HepG2 (cell line): ENCODE measurements around the gene KCNQ1OT1. TPM values are rescaled to one million over a fixed set of nuclear protein-coding genes. Genes with fewer than 3 reads are reported as not detected.

Experiments used
- MEF2D ChIP-seq: sonication (generic); formaldehyde crosslinking; IDR thresholded peaks from 2 replicates; pipeline ENCODE4 v1.5.1; 2020; ENCODE audit warnings: mild to moderate bottlenecking, missing genetic modification reagents
- MZF1 ChIP-seq: sonication (generic); formaldehyde crosslinking; IDR thresholded peaks from 2 replicates; pipeline ENCODE4 v1.8.1; 2023; ENCODE audit warnings: mild to moderate bottlenecking, missing genetic modification reagents, borderline replicate concordance
- SP5 ChIP-seq: IDR thresholded peaks from 2 replicates; pipeline ENCODE4 v1.6.1; 2016; ENCODE audit warnings: low read depth, borderline replicate concordance
- THYN1 ChIP-seq: sonication (generic); formaldehyde crosslinking; IDR thresholded peaks from 2 replicates; pipeline ENCODE4 v1.8.1; 2023; ENCODE audit warnings: low read depth, mild to moderate bottlenecking, moderate library complexity, missing genetic modification reagents, borderline replicate concordance
- ZFP36 ChIP-seq: fragments of 150-350 bp; IDR thresholded peaks from 2 replicates; pipeline ENCODE4 v1.6.1; 2018; ENCODE audit warnings: borderline replicate concordance, low read length, low read depth; ENCODE audit not compliant: partially characterized antibody
- ZNF274 ChIP-seq: sonication (generic); formaldehyde crosslinking; IDR thresholded peaks from 2 replicates; pipeline ENCODE4 v1.5.1; 2020; ENCODE audit warnings: mild to moderate bottlenecking, missing genetic modification reagents
- ZNF326 ChIP-seq: sonication (generic); formaldehyde crosslinking; IDR thresholded peaks from 2 replicates; pipeline ENCODE4 v1.4.0; 2020; ENCODE audit warnings: missing genetic modification reagents, borderline replicate concordance
- ZNF446 ChIP-seq: sonication (generic); formaldehyde crosslinking; IDR thresholded peaks from 2 replicates; pipeline ENCODE4 v1.5.0; 2020; ENCODE audit warnings: mild to moderate bottlenecking, missing genetic modification reagents
- ZNF652 ChIP-seq: IDR thresholded peaks from 2 replicates; pipeline ENCODE4 v1.6.1; 2016; ENCODE audit warnings: low read depth, borderline replicate concordance
- polyA plus RNA-seq, 8 experiments: library from polyadenylated mRNA; depleted of rRNA in 3 of 8; stranded (reverse) in 7 of 8; unstranded in 1 of 8; fragments of >200 nt; fragmentation: Illumina TruSeq in 4 of 8; extraction: Trizol in 4 of 8; gene quantifications; 2 replicates each; pipeline versions ENCODE4 v1.2.1 to v1.2.3, GENCODE V29; 2011 to 2016; ENCODE audit warnings: low read depth in 4 of 8, missing spikeins in 1 of 8, mixed read lengths in 1 of 8; ENCODE audit not compliant: insufficient read depth in 1 of 8
- total RNA-seq, 5 experiments: library from RNA; depleted of rRNA; stranded (reverse); fragments of >200 nt; fragmentation: Illumina TruSeq; extraction: Trizol; gene quantifications; 2 replicates each; pipeline ENCODE4 v1.2.3, GENCODE V29; 2016; ENCODE audit warnings: low read depth in 1 of 5
- TF ChIP-seq, protein P1 (sequence below): sonication (generic); formaldehyde crosslinking; IDR thresholded peaks from 2 replicates; pipeline ENCODE4 v1.8.1; 2023; ENCODE audit warnings: mild to moderate bottlenecking, missing genetic modification reagents, borderline replicate concordance
- TF ChIP-seq, protein P2 (sequence below): sonication (generic); formaldehyde crosslinking; IDR thresholded peaks from 2 replicates; pipeline ENCODE4 v1.4.0; 2020; ENCODE audit warnings: mild to moderate bottlenecking, low read depth, missing genetic modification reagents
- TF ChIP-seq, protein P3 (sequence below): sonication (generic); formaldehyde crosslinking; IDR thresholded peaks from 2 replicates; pipeline ENCODE4 v1.4.0; 2020; ENCODE audit warnings: missing genetic modification reagents
- TF ChIP-seq, protein P4 (sequence below): sonication (generic); formaldehyde crosslinking; IDR thresholded peaks from 2 replicates; pipeline ENCODE4 v1.8.0; 2022; ENCODE audit warnings: missing genetic modification reagents, low read depth, mild to moderate bottlenecking, borderline replicate concordance
- TF ChIP-seq, protein P5 (sequence below): sonication (generic); formaldehyde crosslinking; IDR thresholded peaks from 2 replicates; pipeline ENCODE4 v1.5.1; 2020; ENCODE audit warnings: mild to moderate bottlenecking, moderate library complexity, missing genetic modification reagents
- TF ChIP-seq, protein P6 (sequence below): sonication (generic); formaldehyde crosslinking; IDR thresholded peaks from 2 replicates; pipeline ENCODE4 v1.5.0; 2020; ENCODE audit warnings: missing genetic modification reagents
- TF ChIP-seq, protein P7 (sequence below): sonication (generic); formaldehyde crosslinking; IDR thresholded peaks from 2 replicates; pipeline ENCODE4 v1.4.0; 2020; ENCODE audit warnings: missing genetic modification reagents, borderline replicate concordance

KCNQ1OT1 gene
- total and polyA plus RNA-seq, 2 of the 13 experiments (the other 11 are each of a cell fraction or from before 2014, with no cell fraction given) = 1.3 to 18.9 TPM

DNA sequence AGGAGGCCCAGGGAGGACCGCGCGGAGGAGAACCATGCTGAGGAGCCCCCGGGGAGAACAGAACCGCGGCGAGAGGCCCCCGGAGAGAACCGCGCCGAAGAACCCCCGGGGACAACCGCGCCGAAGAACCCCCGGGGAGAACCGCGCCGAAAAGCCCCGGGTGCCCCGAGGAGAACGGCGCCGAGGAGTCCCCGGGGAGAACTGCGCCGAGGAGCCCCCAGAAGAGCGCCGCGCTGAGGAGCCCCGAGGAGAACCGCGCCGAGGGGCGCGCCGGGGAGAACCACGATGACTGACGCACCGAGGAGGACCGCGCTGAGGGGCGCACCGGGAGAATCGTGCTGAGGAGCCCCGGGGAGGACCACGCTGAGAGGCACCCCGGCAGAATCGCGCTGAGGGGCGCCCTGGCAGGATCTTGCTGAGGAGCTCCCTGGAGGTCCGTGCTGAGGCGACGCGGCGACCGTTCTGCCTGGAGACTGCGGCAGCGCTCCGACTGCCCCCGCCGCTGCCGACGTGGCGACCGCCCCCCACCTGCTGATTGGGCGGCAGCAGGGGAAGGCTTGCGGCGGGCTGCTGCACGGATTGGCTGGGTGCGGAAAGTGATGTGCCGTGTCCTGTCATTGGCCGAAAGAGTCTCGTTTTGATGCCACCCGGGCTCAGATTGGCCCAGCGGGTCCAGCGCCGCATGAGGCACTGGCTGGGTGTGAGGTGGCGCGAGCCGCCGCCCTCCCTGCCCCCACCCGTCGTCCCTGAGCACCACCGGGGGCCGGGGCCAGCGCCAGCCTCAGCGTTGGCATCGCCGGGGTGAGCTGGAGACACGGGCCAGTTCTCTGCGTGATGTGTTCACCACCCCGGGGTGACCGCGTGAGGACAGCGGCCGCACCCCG, at the start of gene KCNQ1OT1 (continued):
- TF ChIP-seq, protein P1, sequence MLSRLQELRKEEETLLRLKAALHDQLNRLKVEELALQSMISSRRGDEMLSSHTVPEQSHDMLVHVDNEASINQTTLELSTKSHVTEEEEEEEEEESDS (CRISPR knock-in tag) = peak; percentile 81; the same call in 1 of the 2 replicates
- TF ChIP-seq, protein P2, sequence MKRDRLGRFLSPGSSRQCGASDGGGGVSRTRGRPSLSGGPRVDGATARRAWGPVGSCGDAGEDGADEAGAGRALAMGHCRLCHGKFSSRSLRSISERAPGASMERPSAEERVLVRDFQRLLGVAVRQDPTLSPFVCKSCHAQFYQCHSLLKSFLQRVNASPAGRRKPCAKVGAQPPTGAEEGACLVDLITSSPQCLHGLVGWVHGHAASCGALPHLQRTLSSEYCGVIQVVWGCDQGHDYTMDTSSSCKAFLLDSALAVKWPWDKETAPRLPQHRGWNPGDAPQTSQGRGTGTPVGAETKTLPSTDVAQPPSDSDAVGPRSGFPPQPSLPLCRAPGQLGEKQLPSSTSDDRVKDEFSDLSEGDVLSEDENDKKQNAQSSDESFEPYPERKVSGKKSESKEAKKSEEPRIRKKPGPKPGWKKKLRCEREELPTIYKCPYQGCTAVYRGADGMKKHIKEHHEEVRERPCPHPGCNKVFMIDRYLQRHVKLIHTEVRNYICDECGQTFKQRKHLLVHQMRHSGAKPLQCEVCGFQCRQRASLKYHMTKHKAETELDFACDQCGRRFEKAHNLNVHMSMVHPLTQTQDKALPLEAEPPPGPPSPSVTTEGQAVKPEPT (CRISPR knock-in tag) = no peak
- TF ChIP-seq, protein P3, sequence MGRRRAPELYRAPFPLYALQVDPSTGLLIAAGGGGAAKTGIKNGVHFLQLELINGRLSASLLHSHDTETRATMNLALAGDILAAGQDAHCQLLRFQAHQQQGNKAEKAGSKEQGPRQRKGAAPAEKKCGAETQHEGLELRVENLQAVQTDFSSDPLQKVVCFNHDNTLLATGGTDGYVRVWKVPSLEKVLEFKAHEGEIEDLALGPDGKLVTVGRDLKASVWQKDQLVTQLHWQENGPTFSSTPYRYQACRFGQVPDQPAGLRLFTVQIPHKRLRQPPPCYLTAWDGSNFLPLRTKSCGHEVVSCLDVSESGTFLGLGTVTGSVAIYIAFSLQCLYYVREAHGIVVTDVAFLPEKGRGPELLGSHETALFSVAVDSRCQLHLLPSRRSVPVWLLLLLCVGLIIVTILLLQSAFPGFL (CRISPR knock-in tag) = 0 out of 2 replicates have a peak, but pooled peaks have one; percentile 56
- TF ChIP-seq, protein P4, sequence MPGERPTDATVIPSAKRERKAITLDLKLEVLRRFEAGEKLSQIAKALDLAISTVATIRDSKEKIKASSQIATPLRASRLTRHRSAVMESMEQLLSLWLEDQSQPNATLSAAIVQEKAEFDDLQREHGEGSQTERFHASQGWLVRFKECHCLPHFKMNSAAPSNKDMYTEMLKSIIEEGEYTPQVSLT (CRISPR knock-in tag) = peak; percentile 52; the same call in 1 of the 2 replicates
- TF ChIP-seq MZF1 (CRISPR knock-in tag) (0 out of 2 replicates have a peak, but pooled peaks have one; percentile 78), ZNF274 (0 out of 2 replicates have a peak, but pooled peaks have one; percentile 65), THYN1 (CRISPR knock-in tag) (peak; percentile 90; the same call in 1 of the 2 replicates), ZFP36 (no peak), ZNF652 (peak; percentile 27; the same call in 1 of the 2 replicates), SP5 (CRISPR knock-in tag) (peak; percentile 34; the same call in 1 of the 2 replicates), MEF2D (CRISPR knock-in tag) (peak; percentile 77), ZNF326 (CRISPR knock-in tag) (no peak), ZNF446 (CRISPR knock-in tag) (peak; percentile 95)
- TF ChIP-seq, protein P5, sequence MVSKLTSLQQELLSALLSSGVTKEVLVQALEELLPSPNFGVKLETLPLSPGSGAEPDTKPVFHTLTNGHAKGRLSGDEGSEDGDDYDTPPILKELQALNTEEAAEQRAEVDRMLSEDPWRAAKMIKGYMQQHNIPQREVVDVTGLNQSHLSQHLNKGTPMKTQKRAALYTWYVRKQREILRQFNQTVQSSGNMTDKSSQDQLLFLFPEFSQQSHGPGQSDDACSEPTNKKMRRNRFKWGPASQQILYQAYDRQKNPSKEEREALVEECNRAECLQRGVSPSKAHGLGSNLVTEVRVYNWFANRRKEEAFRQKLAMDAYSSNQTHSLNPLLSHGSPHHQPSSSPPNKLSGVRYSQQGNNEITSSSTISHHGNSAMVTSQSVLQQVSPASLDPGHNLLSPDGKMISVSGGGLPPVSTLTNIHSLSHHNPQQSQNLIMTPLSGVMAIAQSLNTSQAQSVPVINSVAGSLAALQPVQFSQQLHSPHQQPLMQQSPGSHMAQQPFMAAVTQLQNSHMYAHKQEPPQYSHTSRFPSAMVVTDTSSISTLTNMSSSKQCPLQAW (CRISPR knock-in tag) = peak; percentile 39; the same call in 1 of the 2 replicates
- TF ChIP-seq, protein P6, sequence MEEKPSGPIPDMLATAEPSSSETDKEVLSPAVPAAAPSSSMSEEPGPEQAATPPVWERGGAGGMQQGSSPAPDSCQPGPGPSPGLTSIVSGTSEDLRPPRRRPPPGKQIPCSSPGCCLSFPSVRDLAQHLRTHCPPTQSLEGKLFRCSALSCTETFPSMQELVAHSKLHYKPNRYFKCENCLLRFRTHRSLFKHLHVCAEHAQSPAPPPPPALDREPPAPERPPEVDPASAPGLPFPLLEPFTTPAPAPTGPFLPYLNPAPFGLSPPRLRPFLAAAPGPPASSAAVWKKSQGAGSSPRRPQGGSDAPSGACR (CRISPR knock-in tag) = peak; percentile 46; the same call in 1 of the 2 replicates
- TF ChIP-seq, protein P7, sequence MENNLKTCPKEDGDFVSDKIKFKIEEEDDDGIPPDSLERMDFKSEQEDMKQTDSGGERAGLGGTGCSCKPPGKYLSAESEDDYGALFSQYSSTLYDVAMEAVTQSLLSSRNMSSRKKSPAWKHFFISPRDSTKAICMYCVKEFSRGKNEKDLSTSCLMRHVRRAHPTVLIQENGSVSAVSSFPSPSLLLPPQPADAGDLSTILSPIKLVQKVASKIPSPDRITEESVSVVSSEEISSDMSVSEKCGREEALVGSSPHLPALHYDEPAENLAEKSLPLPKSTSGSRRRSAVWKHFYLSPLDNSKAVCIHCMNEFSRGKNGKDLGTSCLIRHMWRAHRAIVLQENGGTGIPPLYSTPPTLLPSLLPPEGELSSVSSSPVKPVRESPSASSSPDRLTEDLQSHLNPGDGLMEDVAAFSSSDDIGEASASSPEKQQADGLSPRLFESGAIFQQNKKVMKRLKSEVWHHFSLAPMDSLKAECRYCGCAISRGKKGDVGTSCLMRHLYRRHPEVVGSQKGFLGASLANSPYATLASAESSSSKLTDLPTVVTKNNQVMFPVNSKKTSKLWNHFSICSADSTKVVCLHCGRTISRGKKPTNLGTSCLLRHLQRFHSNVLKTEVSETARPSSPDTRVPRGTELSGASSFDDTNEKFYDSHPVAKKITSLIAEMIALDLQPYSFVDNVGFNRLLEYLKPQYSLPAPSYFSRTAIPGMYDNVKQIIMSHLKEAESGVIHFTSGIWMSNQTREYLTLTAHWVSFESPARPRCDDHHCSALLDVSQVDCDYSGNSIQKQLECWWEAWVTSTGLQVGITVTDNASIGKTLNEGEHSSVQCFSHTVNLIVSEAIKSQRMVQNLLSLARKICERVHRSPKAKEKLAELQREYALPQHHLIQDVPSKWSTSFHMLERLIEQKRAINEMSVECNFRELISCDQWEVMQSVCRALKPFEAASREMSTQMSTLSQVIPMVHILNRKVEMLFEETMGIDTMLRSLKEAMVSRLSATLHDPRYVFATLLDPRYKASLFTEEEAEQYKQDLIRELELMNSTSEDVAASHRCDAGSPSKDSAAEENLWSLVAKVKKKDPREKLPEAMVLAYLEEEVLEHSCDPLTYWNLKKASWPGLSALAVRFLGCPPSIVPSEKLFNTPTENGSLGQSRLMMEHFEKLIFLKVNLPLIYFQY (CRISPR knock-in tag) = peak; percentile 71; the same call in 1 of the 2 replicates
